ENCODE results near the gene FLOT1.

DNA sequence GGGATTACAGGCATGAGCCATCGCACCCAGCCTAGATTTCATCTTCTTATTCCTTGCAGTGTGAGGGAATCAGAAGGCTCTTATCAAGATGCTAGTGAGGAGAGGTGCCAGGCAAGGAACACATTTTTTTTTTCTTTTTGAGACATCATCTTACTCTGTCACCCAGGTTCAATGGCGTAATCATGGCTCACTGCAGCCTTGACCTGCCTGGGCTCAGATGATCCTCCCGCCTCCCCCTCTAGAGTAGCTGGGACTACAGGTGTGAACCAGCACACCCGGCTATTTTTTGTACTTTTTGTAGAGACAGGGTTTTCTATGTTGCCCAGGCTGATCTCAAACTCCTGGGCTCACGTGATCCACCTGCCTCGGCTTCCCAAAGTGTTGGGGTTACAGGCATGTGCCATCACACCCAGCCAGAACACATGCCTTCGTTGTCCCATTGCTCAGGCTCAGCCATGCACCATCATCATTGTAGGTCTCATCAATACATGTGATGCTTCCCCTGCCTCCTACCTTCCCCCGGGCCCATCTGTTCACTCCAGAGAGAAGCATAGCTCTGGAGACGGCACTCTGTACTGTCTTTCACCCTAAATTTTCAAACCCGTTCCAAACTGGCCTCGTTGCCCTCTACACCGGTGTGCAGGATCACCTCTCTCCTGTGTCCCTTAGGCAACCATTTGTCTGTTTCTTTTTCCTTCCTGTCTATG lies 10.1 kb downstream of the FLOT1 start:
- TF ChIP-seq POLR2AphosphoS2 (conservative IDR thresholded peaks at IDR 0.05; ENCODE audit: low read length) (no peak), CTCF (IDR thresholded peaks at IDR 0.05) (no peak), USF2 (IDR thresholded peaks at IDR 0.05) (no peak), BHLHE40 (IDR thresholded peaks at IDR 0.05; ENCODE audit: low read depth, low read length) (no peak), MAFK (IDR thresholded peaks at IDR 0.05; ENCODE audit: partially characterized antibody) (no peak), POLR2A (IDR thresholded peaks at IDR 0.05; ENCODE audit: low read length) (no peak), CEBPB (IDR thresholded peaks at IDR 0.05) (no peak), RCOR1 (IDR thresholded peaks at IDR 0.05; ENCODE audit: low read depth, low read length) (no peak), ESRRA (IDR thresholded peaks at IDR 0.05; ENCODE audit: borderline replicate concordance, low read length) (no peak), EP300 (IDR thresholded peaks at IDR 0.05) (no peak)
- TF ChIP-seq, protein P1, sequence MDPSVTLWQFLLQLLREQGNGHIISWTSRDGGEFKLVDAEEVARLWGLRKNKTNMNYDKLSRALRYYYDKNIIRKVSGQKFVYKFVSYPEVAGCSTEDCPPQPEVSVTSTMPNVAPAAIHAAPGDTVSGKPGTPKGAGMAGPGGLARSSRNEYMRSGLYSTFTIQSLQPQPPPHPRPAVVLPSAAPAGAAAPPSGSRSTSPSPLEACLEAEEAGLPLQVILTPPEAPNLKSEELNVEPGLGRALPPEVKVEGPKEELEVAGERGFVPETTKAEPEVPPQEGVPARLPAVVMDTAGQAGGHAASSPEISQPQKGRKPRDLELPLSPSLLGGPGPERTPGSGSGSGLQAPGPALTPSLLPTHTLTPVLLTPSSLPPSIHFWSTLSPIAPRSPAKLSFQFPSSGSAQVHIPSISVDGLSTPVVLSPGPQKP (IDR thresholded peaks at IDR 0.05; ENCODE audit: low read depth, low read length) = no peak

All from A549 (cell line).